Measurements from ENCODE around the gene ATP8B4.

ATP8B4 gene

DNA sequence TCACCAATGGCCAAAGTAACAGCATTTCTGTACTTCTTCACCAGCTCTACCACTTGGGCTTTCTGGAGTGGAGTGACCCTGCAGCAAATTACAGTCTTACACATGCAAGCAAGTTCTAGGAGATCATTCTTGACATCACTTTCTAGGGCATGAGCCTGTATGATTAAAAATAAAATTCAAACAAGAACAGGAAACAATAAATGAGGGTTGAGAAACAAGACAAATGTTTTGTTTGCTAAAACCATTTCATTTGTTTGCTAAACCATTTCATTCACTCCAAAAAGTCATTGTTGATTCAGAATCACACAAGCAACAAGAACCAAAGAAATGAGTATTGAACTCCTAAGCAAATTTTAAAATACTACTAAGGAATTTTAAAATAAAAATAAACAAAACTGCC, 220.9 kb downstream of the ATP8B4 start:
- DNase-seq (ENCODE audit: low spot score), result no peak

DNA sequence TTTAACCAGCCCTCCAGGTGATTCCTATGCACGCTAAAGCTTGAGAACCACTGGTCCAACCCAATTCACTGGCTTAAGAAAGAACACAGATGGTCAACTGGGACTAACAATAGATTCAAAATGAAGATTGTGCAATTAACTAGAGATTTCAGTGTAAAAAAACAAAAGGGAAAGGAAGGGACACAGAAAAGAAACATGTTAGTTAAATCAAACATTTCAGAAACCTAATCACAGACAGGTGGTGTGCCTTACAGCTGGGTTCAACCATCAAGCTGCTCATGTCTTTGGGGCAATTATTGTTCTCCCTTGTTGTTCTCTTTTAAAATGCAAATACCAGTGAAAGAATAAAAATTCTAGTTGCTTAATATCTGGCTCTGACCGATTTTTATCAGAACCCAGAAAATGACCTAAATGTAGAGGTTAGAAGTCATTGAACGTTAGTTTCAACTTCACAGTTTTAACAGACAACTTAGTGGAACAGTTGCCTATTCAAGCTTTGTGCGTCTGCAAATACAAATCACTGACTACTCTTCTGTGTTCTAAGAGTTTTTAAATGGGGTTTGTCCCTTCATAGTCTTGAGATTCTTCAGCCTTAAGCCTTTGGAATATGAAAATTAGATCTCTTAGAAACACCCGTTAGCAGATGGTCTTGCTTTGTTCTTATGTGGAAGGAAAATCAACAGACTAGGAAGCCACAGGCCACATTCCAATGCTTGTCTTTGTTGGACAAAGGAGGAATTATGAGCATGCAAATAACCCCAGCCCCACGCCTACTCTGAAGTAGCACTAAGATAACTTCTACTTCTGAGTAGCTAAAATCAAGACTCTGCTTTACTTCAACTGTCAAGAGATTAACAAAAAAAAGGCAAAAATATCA, 223.4 kb downstream of the ATP8B4 start:
- peak; percentile 44 for DNase-seq (ENCODE audit: low spot score)

DNA sequence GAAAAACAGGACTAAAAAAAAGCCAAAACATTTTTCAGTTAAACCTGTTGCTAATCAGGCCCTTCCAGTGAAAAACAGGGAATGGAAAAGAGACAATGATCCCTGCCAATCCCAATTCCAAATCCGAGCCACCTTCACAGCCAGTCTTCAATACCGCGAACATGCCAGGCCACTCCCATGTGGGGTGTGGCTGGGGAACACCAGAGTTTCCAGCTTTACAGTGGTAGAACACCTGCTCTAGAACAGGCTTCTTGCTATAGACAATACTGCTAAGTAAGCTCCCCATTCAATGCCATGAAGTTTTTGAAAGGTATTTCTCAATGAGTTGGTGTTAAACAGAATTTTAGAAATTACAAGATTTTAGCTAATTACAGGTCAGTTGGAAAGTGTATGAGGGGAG, 228.3 kb downstream of the ATP8B4 start:
- DNase-seq (ENCODE audit: low spot score), result no peak

DNA sequence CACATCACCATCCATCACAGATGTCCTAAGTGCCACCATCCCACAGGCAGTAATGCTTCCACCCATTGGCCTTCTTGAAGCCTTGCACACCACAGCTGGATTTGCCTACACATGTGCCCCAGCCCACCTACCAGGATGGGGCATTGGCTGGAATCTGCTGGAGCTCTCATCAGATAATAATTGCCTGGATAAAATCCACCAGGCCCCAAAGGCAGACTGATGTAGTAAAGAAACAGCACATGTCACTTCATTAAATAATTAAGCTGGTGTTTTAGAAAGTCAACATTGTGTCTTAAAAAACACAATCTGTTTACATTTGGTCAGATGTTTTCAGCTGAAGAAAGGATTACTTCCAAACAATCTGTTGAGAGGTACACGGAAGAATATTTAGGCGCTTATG, 229.5 kb downstream of the ATP8B4 start:
- DNase-seq (ENCODE audit: low spot score), result no peak

DNA sequence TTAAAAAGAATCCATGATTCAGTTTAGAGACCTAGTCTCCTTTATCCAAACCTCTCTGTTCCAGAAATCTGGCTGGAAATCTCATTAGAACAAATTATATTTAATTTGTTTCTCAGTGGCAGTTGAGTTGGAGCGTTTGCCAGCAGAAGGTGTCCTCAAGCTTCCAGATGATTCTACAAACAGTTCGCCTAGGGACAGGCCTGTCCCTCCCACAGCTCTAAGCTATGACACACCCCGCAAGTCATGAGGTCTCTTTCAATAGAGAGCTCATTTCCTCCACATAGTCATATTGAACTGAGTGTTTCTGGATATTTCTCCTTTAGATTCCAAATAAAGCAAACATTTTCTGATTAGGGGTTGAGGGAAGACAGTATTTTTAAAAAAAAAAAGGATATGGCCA, 230.3 kb downstream of the ATP8B4 start:
- DNase-seq (ENCODE audit: low spot score), result no peak

DNA sequence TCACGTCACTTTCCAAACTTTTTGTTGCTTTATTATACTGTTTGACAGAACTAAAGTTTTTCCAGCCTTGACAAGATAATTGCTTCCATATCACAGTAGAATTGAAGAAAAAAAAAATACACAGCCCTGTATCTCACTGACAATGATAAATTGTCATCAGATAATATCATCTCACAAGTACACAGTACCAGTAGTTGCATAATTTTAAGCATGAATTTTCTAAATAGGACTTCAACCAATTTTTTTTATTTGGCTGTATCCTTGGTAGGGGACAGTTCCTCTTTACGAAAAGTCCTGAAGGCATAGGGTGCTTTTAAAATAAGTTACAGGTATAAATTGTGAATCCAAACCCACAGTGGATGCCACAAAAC, 230.7 kb downstream of the ATP8B4 start:
- no peak for DNase-seq (ENCODE audit: low spot score)

DNA sequence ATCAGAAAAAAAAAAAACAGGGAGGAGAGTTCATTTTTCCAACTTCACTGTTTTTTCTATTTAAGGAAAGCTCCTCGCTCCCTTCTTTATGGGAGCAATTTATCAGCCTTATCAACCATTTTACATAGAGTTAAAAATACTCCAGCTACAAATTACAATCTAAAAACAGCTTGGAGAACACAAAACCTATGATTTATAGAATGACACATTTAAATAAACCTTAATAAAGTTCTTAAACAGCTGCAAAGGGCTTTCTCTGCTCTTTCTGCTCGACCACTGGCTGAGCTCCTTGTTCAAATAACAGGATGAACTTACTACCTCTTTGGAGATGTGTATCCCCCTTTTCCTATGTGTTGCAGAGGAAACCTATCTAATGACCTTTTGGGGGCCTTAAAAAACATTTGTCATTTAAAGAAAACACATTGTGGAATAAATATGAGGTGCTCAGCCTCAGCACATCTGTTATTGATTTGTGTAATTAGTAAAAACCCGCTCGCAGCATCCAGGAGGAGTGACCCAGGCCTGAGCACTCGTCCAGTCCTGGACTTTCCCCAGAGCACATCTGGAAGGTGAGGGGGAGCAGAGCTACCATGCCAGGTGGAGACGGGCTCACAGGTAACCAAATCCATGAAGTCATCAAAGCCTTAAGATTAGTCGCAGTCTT, 231.2 kb downstream of the ATP8B4 start:
- DNase-seq (ENCODE audit: low spot score), result no peak

DNA sequence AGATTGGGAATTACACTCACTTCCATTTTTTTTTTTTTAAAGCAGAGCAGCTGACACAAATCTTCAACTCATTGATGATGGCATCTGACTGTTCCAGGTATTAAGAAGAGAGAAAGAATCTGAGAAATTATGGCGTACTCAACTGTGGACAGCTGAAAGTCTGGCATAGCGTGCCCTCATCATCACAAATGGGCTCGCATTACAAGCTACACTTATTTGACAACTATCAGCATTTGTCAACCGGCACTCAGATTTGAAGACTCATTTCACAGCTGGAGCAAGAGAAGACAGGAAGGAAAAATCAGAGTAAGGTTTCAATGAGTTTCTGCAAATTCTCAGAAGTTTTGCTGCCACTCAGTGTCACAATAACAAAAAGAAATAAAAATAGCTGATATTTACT, 235.9 kb downstream of the ATP8B4 start:
- no peak for DNase-seq (ENCODE audit: low spot score)

DNA sequence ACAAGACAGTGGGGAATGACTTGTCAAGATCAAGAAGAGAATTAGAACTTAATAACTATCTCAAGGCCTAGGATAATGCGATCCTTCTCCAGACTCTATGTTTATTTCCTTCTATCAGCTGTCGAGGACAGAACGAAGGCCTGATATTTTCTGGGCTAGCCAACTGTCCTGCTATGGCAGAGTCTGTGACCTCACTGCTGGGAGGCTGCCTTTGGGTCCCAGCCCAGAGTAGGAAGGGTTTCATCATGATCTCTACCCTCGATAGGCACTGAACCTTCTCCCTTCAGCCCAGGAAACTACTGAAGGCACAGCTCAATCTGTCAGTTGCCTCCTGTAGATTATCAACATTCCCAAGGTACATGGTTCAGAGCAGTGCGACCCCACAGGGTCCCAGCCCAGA, 237.2 kb downstream of the ATP8B4 start:
- no peak for DNase-seq (ENCODE audit: low spot score)

DNA sequence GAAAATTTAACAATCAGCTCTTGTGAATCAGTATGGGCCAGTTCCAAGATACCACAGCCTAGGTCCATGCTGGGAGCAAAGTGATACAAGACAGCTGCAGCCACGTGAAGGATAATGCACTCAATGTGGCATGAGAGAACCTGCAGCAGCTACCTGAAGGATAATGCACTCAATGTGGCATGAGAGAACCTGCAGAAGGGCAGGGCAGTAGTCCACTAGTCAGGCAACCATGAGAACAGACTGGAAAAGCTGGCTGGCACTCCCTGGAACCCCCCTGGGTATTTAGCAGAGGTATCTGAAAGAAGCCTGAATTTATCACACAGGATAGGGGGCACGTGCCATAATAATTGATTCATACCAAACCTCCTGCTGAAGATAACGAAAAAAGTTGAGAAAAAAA, 237.6 kb downstream of the ATP8B4 start:
- DNase-seq (ENCODE audit: low spot score), result no peak

DNA sequence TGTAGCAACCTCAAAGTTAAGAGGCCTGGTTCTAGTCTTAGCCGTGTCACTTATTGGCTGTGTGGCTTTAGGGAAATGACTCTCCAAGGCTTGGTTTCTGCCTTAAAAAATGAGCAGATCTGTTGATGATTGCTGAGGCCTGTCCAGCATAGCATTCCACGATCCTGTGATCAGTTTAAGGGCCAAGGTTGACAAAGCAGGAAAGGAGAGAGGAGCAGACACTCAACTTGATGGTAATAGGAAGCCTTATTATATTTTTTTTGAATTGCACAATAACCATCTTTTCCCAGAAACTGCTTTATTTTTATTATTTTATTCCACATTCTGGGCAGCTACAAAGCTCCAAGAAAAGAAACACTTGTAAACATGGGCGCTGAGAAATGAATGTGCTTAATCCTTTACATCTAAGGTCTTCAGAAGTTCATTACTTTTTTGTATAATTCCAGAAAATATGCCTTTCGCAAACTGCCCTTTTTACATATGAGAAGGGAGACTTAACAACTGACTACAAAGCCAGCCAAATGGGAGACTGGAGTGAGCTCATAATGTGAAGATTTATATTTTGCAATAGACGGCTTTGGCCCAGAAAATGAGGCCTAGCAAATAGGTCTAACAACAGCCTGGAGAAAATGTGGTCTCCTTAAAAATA, 241.0 kb downstream of the ATP8B4 start:
- peak; percentile 67 for DNase-seq (ENCODE audit: low spot score)

DNA sequence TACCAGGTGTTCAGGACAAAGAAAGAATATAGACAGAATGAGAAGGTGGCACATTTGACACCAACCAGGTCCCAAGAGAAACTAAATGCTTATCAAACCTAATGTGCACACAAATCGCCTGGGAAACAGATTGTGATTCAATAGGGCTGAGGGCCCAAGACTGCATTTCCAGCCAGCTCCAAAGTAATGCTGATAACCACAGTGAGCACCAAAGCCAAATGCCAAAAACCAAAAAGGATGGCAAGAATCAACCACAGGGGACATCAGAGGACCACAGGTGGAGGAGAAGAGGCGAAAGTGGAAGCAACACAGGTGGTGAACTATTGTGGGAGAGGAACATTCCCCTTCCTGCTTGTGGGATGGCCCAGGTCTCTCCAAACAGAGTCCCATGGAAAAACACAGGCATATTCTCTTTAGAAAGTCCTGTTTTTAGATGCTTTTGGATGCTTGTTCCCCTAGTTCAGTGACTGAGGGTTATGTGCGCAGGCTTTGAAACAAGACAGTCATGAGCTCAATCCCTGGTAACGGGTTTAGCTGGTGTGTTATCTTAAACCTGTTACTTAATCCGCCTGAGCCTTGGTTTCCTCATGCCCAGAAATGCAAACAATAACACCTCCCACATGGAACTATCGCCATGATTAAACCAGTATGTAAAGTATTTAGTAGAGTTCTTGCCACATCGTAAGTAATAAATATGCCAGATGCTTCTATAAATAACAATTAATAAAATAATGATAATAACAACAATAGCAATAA, 241.7 kb downstream of the ATP8B4 start:
- DNase-seq (ENCODE audit: low spot score), result peak; percentile 39

DNA sequence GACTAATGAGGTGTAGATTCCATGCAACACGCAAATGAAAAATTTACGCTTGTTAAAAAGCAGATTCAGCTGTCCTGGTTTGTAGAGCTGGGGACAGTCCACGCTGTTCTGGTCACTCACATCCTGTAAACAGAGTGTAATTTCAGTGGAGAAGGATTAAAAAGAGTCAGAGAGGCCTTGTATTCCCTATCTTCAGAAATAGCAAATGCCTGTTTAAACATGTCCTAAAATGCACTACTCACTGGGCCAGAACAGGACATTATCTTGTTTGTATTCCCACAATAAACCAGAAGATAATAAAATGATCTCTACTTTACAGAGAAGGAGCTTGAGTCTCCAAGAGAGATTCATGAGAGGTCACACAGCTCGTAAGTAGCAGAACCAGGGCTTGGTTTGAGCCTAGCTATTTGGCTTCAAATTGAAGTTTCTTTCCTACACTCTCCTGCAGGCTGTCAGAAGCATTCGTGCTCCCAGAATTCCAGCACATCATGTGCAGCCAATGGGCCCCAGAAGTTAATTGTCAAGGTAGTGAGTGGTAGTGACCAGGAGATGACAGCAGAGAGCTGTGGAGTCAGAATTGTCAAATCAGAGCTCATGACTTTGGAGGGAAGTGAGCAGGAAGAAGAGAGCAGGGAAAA, 242.5 kb downstream of the ATP8B4 start:
- no peak for DNase-seq (ENCODE audit: low spot score)

DNA sequence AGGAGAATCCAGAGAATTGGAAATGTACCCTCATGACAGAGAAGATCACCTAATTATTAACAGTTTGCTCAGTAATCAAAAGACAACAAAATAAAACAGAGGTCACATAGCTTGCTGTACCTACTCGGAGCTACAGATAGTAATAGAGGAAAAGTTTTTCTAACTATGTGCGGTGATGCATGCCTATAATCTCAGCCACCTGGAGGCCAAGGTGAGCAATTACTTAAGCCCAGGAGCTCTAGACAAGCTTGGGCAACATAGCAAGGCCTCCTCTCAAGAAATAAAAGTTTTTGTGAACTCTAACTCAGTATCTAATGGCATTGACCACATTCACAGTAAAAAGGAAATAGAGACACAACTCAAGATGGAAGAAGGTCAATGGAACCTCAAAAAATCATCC, 243.6 kb downstream of the ATP8B4 start:
- no peak for DNase-seq (ENCODE audit: low spot score)

DNA sequence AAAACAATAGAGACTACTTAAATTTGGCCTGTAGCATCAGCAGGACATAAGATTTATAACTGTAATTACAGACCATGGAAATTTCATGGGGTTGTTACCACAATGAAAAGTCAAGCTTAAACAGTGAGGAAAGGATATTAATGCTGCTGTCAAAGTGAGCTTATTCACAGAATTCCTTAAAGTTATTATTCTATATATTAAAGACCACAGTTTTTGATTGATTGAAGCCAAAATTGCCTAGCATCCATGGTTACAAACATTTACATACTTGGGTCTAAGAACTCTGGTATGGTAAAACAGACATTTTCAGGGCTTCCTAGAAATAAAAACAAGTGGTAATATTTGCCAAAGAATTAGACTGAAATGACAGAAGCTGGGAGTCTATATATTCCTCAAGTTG, 248.6 kb downstream of the ATP8B4 start:
- DNase-seq (ENCODE audit: low spot score), result no peak

DNA sequence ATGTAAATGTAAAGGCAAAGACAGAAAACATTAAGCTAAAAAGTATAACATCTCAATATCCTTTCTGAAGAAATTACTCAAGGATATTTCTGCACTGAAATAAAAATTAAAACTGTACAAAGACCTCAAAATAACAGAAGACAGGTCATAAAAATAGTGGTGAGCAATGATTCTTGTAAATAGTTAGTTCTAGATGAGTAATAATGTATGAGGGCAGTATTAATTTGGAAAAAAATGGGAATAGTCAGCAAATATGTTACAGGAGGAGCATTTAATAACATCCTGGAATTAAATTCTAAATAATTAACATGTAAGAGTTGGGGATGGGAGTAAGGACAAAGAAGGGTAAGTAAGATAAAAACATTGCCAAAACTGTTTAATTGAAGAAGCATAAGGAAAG, 250.7 kb downstream of the ATP8B4 start:
- DNase-seq (ENCODE audit: low spot score), result no peak

DNA sequence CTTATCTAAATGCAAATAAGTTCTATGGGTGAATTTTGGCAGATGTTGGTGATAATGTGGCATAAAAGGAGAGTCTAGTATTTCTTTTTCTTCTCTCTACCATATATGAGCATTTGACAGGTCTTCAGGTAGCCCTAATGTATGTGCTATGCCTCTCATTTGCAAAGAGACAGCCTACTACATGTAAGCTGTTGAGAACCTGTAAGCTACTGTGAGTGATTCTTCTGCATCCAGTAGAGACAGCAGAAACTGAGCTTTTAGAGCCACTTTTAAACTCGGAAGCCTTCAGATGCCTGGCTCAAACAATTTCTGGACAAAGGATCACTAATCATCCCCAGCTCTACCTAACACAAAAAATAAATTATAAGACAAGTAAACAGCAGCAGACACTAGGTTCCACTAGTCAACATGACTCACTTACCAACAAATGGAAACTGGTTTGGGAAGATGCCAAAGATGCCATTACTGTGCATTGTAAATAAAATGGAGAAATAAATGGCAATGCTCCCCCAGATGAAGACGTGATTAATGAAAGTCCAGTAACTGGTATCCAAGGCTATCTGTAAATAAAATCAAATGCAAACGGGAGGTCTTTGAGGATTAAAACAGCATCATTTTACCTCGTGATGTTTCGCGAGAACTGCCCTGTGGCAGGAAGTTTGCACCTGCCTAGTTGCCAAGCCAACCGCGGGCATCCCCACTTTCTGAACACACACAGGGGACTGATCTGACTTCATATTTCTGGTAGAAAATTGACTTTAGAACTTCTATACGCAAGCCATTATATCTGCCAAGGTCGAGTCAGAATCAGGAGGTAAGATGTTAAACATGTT, 252.9 kb downstream of the ATP8B4 start:
- no peak for DNase-seq (ENCODE audit: low spot score)

DNA sequence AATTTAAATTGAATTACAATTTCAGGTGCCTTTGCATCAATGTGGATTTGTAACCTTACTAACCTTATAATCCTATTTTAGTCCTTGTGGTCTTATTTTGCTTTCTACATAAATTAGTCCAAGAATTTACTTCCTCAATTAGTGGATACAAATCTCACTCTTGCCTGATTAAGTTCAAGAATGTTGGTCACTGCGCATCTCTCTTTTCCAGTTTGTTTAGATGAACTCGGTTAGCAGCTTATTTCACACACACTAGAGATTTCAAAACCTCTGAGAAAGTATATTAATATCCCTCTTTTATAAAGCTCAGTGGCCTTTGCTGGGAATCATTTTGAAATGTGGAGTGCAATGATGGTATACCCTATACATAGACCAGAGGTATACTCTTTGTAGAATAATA, 254.8 kb downstream of the ATP8B4 start:
- DNase-seq (ENCODE audit: low spot score), result no peak

DNA sequence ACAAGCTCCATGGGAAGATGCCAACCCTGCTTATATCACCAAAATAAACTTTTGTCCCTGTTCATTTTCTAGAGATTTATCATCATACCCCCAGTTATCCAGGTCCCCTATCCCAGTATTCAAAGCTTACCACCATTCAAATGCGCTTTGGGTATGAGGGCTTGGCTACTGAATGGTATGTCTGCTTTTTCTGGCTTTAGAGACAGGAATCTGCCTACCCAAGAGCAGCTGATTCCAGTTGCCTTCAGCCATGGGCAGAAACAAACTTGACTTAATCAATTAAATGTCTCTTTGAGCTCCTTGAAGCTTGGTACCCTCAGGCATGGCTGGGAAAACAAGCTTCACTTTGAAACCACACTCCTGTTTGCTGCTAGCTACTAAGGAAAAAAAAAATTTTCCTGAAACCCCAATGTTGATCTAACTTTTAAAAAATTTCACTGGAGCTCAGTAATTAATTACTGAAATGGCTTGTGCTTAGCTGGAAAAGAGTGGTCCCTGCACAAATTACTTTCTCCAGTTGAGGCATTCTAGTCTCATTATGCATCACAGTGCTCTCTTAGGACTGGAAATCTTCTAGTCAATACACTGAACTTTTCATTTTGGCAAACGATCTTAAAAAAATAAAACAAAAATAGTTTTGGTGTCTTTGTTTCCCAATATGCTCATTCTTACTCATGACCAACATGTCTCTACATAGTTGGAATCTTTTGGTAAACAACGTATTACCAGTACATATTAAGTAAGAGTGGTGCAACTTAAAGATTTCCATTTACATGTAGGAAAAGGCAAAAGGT, 255.4 kb downstream of the ATP8B4 start:
- DNase-seq (ENCODE audit: low spot score), result peak; percentile 60

DNA sequence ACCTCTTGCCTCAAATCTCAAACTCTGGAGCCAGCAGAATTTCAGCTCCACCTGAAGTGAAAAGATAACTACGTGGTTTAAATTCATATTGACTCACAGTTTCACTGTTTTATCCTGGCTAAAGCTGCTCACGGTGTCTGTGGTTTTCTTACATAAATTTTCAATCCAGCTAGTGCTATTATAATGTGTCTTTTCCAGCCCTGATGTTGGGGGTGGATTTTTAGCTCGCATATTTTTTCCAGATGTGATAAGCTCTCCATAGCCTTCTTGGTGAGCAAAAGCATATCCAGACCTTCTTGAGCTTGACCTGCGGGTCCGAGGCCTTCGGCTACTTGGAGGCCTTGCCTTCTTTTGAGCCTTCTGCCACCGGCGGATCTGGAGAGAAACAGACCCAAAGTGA, 258.9 kb downstream of the ATP8B4 start:
- DNase-seq (ENCODE audit: low spot score), result peak; percentile 53

All from GM03348 (cell line).